SU-DHL-6 (cell line): ENCODE measurements around the gene ANAPC4.

Source experiments
- H2AFZ ChIP-seq: fragments of 200-600 bp; sonication (generic); 2 replicates; pipeline ENCODE4 v1.6.1; 2014; ENCODE audit warnings: low read depth, mild to moderate bottlenecking, moderate library complexity, mixed read lengths, antibody characterized with exemption, low read length; ENCODE audit not compliant: severe bottlenecking
- H3F3A ChIP-seq: fragments of 200-600 bp; shearing (Covaris generic); 2 replicates; pipeline ENCODE4 v1.6.0; 2016; ENCODE audit warnings: antibody characterized with exemption, mild to moderate bottlenecking; ENCODE audit not compliant: insufficient read depth
- H3K27ac ChIP-seq: fragments of 200-600 bp; sonication (generic); 2 replicates; pipeline ENCODE4 v1.5.1; 2016; ENCODE audit warnings: low read depth, mild to moderate bottlenecking, low read length, moderate library complexity, mixed read lengths
- H3K27me3 ChIP-seq: fragments of 200-600 bp; sonication (generic), shearing (Covaris generic); 2 replicates; pipeline ENCODE4 v1.6.0; 2014; ENCODE audit warnings: mild to moderate bottlenecking, low read length
- H3K36me3 ChIP-seq: fragments of 200-600 bp; sonication (generic); 2 replicates; pipeline ENCODE4 v1.6.1; 2014; ENCODE audit warnings: mild to moderate bottlenecking, low read length, mixed read lengths
- H3K4me2 ChIP-seq: fragments of 300-600, 200-600 bp; shearing (Covaris generic), sonication (generic); 2 replicates; pipeline ENCODE4 v1.6.0; 2014; ENCODE audit warnings: low read length, low read depth, mild to moderate bottlenecking; ENCODE audit not compliant: poor library complexity, severe bottlenecking
- H3K4me3 ChIP-seq: fragments of 200-600 bp; sonication (generic); 2 replicates; pipeline ENCODE4 v1.5.1; 2014; ENCODE audit warnings: antibody characterized with exemption, low read length, mild to moderate bottlenecking, mixed read lengths; ENCODE audit not compliant: insufficient read depth, poor library complexity, severe bottlenecking
- H3K79me2 ChIP-seq: fragments of 200-600 bp; sonication (generic); 2 replicates; pipeline ENCODE4 v1.6.1; 2014; ENCODE audit warnings: mild to moderate bottlenecking, low read length, moderate library complexity; ENCODE audit not compliant: insufficient read depth
- H3K9ac ChIP-seq: fragments of 200-600 bp; sonication (generic); 2 replicates; pipeline ENCODE4 v1.7.0; 2014; ENCODE audit warnings: mild to moderate bottlenecking, low read length
- H3K9me2 ChIP-seq: fragments of 200-600 bp; sonication (generic); replicated peaks from 2 replicates; pipeline ENCODE4 v1.6.1; 2014; ENCODE audit warnings: low read length; ENCODE audit not compliant: insufficient read depth
- H3K9me3 ChIP-seq: fragments of 200-600 bp; sonication (generic); 2 replicates; pipeline ENCODE4 v1.6.1; 2014; ENCODE audit warnings: low read length, mixed read lengths; ENCODE audit not compliant: insufficient read depth
- H4K20me1 ChIP-seq: fragments of 200-600 bp; sonication (generic); 2 replicates; pipeline ENCODE4 v1.6.1; 2014; ENCODE audit warnings: low read depth, mild to moderate bottlenecking, antibody characterized with exemption, low read length, moderate library complexity, mixed read lengths
- EZH2phosphoT487 ChIP-seq: fragments of 200-600 bp; sonication (generic), shearing (Covaris generic); conservative IDR thresholded peaks from 2 replicates; pipeline ENCODE4 v1.6.1; 2018; ENCODE audit warnings: mild to moderate bottlenecking, antibody characterized with exemption, low read length, moderate library complexity, mixed read lengths
- TF ChIP-seq, protein P1 (sequence below): fragments of 200-600 bp; sonication (generic); IDR thresholded peaks from one replicate; pipeline ENCODE4 v1.5.1; 2017; ENCODE audit warnings: antibody characterized with exemption, mild to moderate bottlenecking, low read length, moderate library complexity; ENCODE audit not compliant: insufficient read depth, poor library complexity, severe bottlenecking

ANAPC4 gene

DNA sequence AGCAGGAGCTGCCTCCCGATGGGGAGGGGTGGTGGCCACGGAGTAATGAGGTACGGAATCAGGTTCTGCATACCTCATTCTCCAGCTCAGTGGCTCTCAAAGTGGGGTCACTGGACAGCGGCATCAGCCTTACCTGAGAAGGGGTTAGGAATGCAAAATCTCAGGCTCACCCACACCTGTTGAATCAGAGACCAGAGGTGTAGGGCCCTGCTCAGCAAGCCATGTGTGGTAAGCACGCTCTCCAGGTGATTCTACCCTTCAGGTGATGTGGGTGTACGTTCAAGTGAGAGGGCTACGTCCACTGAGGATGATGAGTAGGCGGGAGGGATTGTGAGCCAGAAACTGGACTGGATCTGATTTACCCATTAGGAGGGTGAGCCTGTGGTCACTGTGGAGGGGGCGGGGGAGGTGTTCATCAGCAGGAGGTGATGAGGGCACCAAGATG lies 65.8 kb downstream of the ANAPC4 start:
- Histone ChIP-seq H2AFZ (no peak overlapping the region), H3F3A (no peaks in the 10 kb centered on the region), H3K36me3 (no peaks in the 10 kb centered on the region), H3K9ac (no peak overlapping the region), H3K9me2 (no peaks in the 10 kb centered on the region), H4K20me1 (no peaks in the 10 kb centered on the region), H3K4me2 (no peak overlapping the region), H3K79me2 (no peaks in the 10 kb centered on the region), H3K27me3 (no peaks in the 10 kb centered on the region), H3K9me3 (no peaks in the 10 kb centered on the region), H3K27ac (no peak overlapping the region), H3K4me3 (no peak overlapping the region)
- TF ChIP-seq, protein P1, sequence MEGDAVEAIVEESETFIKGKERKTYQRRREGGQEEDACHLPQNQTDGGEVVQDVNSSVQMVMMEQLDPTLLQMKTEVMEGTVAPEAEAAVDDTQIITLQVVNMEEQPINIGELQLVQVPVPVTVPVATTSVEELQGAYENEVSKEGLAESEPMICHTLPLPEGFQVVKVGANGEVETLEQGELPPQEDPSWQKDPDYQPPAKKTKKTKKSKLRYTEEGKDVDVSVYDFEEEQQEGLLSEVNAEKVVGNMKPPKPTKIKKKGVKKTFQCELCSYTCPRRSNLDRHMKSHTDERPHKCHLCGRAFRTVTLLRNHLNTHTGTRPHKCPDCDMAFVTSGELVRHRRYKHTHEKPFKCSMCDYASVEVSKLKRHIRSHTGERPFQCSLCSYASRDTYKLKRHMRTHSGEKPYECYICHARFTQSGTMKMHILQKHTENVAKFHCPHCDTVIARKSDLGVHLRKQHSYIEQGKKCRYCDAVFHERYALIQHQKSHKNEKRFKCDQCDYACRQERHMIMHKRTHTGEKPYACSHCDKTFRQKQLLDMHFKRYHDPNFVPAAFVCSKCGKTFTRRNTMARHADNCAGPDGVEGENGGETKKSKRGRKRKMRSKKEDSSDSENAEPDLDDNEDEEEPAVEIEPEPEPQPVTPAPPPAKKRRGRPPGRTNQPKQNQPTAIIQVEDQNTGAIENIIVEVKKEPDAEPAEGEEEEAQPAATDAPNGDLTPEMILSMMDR: no peak
- no peak for TF ChIP-seq EZH2phosphoT487

GRCh38 chr4:25443851-25444250 lies 66.8 kb downstream of the ANAPC4 start:
- Histone ChIP-seq H3K4me2 (no peak overlapping the region), H2AFZ (no peak overlapping the region), H3K4me3 (no peak overlapping the region), H3K27ac (no peak overlapping the region), H3K36me3 (no peaks in the 10 kb centered on the region), H3K79me2 (no peaks in the 10 kb centered on the region), H3K27me3 (no peaks in the 10 kb centered on the region), H3K9me2 (no peaks in the 10 kb centered on the region), H4K20me1 (no peaks in the 10 kb centered on the region), H3K9me3 (no peaks in the 10 kb centered on the region), H3F3A (no peaks in the 10 kb centered on the region), H3K9ac (no peak overlapping the region)
- TF ChIP-seq, protein P1: no peak
- TF ChIP-seq EZH2phosphoT487: no peak

- Histone ChIP-seq H3K9me3 (no peaks in the 10 kb centered on the region), H3K4me2 (no peak overlapping the region), H2AFZ (no peak overlapping the region), H3K79me2 (no peaks in the 10 kb centered on the region), H3F3A (no peaks in the 10 kb centered on the region), H4K20me1 (no peaks in the 10 kb centered on the region), H3K27me3 (no peaks in the 10 kb centered on the region), H3K27ac (no peak overlapping the region), H3K9me2 (no peaks in the 10 kb centered on the region), H3K9ac (no peak overlapping the region), H3K36me3 (no peaks in the 10 kb centered on the region), H3K4me3 (no peak overlapping the region)
- TF ChIP-seq EZH2phosphoT487: no peak
- TF ChIP-seq, protein P1: no peak
These were observed 69.5 kb downstream of the ANAPC4 start for GRCh38 chr4:25446611-25447010.
